H1 (cell line): ENCODE data around the gene GDE1. TPM values are rescaled to one million over a fixed set of nuclear protein-coding genes. Genes with fewer than 3 reads are reported as not detected.

Experiments used
- polyA plus RNA-seq, 7 experiments: library from polyadenylated mRNA; depleted of rRNA in 3 of 7; stranded (reverse) in 5 of 7; unstranded in 2 of 7; fragments of >200 nt in 5 of 7; fragments of 200-250 nt in 2 of 7; gene quantifications; 1 replicate in 5 of 7; 2 replicates in 1 of 7; 4 replicates in 1 of 7; pipeline versions ENCODE4 v1.2.1 to v1.2.3, GENCODE V29; 2011 to 2013; ENCODE audit warnings: missing spikeins in 2 of 7, mixed read lengths in 2 of 7
- total RNA-seq: library from RNA; stranded (reverse); fragmentation: NEBNext Ultra II Directional; extraction: Animal tissue kit (Norgen Biotek cat#: 25700); gene quantifications from 2 replicates; pipeline ENCODE4 v1.2.1, GENCODE V29; 2021
- TF ChIP-seq, protein P1 (sequence below): IDR thresholded peaks from 2 replicates; pipeline ENCODE4 v1.6.1; 2012; ENCODE audit warnings: inconsistent platforms

The GDE1 gene
- total and polyA plus RNA-seq, 2 of the 8 experiments (the other 6 are each of a cell fraction or from before 2014, with no cell fraction given) = 29.2 to 70.8 TPM

DNA sequence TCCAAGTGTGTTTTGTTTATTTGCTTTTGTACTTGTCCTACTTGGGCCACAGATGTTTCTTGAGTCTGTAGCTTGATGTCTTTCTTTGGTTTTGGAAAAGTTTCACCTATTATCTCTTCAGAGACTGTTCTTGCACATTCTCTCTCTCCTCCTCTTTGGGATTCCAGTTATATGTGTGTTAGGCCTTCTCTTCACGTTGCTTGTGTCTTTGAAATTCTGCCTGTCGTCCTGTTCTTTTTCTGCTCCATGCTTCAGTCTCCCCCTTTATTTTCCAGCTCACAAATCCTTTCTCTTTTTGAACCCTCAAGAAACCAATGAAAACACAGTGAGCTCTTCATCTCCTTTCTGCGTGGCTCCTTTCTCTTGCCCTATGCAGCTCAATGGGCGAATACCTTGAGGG lies 41.5 kb upstream of the GDE1 start (continued):
- TF ChIP-seq, protein P1, sequence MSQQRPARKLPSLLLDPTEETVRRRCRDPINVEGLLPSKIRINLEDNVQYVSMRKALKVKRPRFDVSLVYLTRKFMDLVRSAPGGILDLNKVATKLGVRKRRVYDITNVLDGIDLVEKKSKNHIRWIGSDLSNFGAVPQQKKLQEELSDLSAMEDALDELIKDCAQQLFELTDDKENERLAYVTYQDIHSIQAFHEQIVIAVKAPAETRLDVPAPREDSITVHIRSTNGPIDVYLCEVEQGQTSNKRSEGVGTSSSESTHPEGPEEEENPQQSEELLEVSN = no peak
- TF ChIP-seq, all 59 proteins: peak for 0
